ENCODE data around the gene CHID1.

GRCh38 chr11:850775-851763, 59.5 kb downstream of the CHID1 start:
- TF ChIP-seq CTCF (conservative IDR thresholded peaks at IDR 0.05; ENCODE audit: low read depth, low read length) = no peak
- TF ChIP-seq POLR2A (IDR thresholded peaks at IDR 0.05; ENCODE audit: low read depth, low read length) = no peak
